K562 (cell line): ENCODE data around the gene RPL28. TPM values are rescaled to one million over a fixed set of nuclear protein-coding genes. Genes with fewer than 3 reads are reported as not detected.
A peak's percentile ranks its signal among the peaks of the same experiment; 100 is the strongest.

Source experiments
- CCNT2 ChIP-seq: IDR thresholded peaks from 2 replicates; pipeline ENCODE4 v1.6.1; 2011; ENCODE audit warnings: borderline replicate concordance, low read depth, mild to moderate bottlenecking, moderate library complexity, mixed read lengths, low read length; ENCODE audit not compliant: insufficient read length; ENCODE audit errors: extremely low read depth
- HNRNPUL1 ChIP-seq: fragments of 200-400 bp; formaldehyde crosslinking; IDR thresholded peaks from 2 replicates; pipeline ENCODE4 v1.6.1; 2017; ENCODE audit warnings: low read length
- MECOM ChIP-seq: fragments of 250-450 bp; sonication (Bioruptor Pico); IDR thresholded peaks from 2 replicates; pipeline ENCODE4 v1.8.0; 2022; ENCODE audit warnings: inconsistent platforms
- POLR3G ChIP-seq: IDR thresholded peaks from 2 replicates; pipeline ENCODE4 v1.6.1; 2011; ENCODE audit not compliant: insufficient read length, insufficient replicate concordance; ENCODE audit errors: extremely low read depth
- SMAD2 ChIP-seq: fragments of 150-350 bp; IDR thresholded peaks from 2 replicates; pipeline ENCODE4 v1.6.1; 2014; ENCODE audit warnings: low read depth, mild to moderate bottlenecking, low read length
- SP2 ChIP-seq: IDR thresholded peaks from 2 replicates; pipeline ENCODE4 v1.6.1; 2011; ENCODE audit warnings: mild to moderate bottlenecking, low read depth, low read length, moderate library complexity; ENCODE audit not compliant: poor library complexity, severe bottlenecking; ENCODE audit errors: extremely low read depth
- SREBF1 ChIP-seq: fragments of 150-350 bp; IDR thresholded peaks from 2 replicates; pipeline ENCODE4 v1.6.1; 2014; ENCODE audit warnings: antibody characterized with exemption, low read depth, low read length, borderline replicate concordance
- TEAD2 ChIP-seq: fragments of 450-650 bp; IDR thresholded peaks from 2 replicates; pipeline ENCODE4 v1.6.1; 2016; ENCODE audit warnings: missing genetic modification characterization, control low read depth, missing compliant biosample characterization
- ZNF24 ChIP-seq: fragments of 450-650 bp; IDR thresholded peaks from 2 replicates; pipeline ENCODE4 v1.6.1; 2016
- ZNF347 ChIP-seq: fragments of 450-650 bp; formaldehyde crosslinking; IDR thresholded peaks from 2 replicates; pipeline ENCODE4 v1.4.0; 2020; ENCODE audit warnings: low read depth, mild to moderate bottlenecking, moderate library complexity
- polyA plus RNA-seq, 8 experiments: library from polyadenylated mRNA; depleted of rRNA in 4 of 8; stranded (reverse) in 5 of 8; unstranded in 3 of 8; fragments of >200 nt; fragmentation: Nextera tagmentation in 2 of 8; fragmentation: Illumina TruSeq in 1 of 8; extraction: Ambion mirVana in 2 of 8; extraction: Trizol in 1 of 8; gene quantifications; 2 replicates each; pipeline versions ENCODE4 v1.2.1 to v1.2.3, GENCODE V29; 2011 to 2014; ENCODE audit warnings: inconsistent platforms in 1 of 8, missing spikeins in 1 of 8
- total RNA-seq, 7 experiments: library from RNA; depleted of rRNA in 6 of 7; stranded (reverse); fragments of >200 nt in 6 of 7; fragmentation: Illumina TruSeq in 2 of 7; extraction: Trizol in 2 of 7; gene quantifications; 2 replicates each; pipeline versions ENCODE4 v1.2.1 to v1.2.3, GENCODE V29; 2011 to 2021; ENCODE audit warnings: low replicate concordance in 1 of 7
- TF ChIP-seq, protein P1 (sequence below): fragments of 250-450 bp; sonication (Bioruptor Pico); IDR thresholded peaks from 2 replicates; pipeline ENCODE4 v1.8.0; 2021; ENCODE audit warnings: borderline replicate concordance, mild to moderate bottlenecking, moderate library complexity; ENCODE audit not compliant: poor library complexity, severe bottlenecking
- TF ChIP-seq, protein P2 (sequence below): sonication (generic); formaldehyde crosslinking; IDR thresholded peaks from 2 replicates; pipeline ENCODE4 v1.8.0; 2022; ENCODE audit warnings: mild to moderate bottlenecking, missing genetic modification reagents, borderline replicate concordance
- TF ChIP-seq, protein P3 (sequence below): sonication (generic); formaldehyde crosslinking; IDR thresholded peaks from 2 replicates; pipeline ENCODE4 v1.8.1; 2023; ENCODE audit warnings: mild to moderate bottlenecking, missing genetic modification reagents
- TF ChIP-seq, protein P4 (sequence below): fragments of 250-450 bp; sonication (Bioruptor Pico); IDR thresholded peaks from 2 replicates; pipeline ENCODE4 v1.5.0; 2022; ENCODE audit warnings: mild to moderate bottlenecking
- TF ChIP-seq, protein P5 (sequence below): sonication (generic); formaldehyde crosslinking; IDR thresholded peaks from 2 replicates; pipeline ENCODE4 v1.8.0; 2022; ENCODE audit warnings: mild to moderate bottlenecking, missing genetic modification reagents

Gene RPL28
- total and polyA plus RNA-seq, 9 of the 15 experiments (the other 6 are each of a cell fraction or from before 2014, with no cell fraction given): 124 to 3,106 (median 622) TPM

DNA sequence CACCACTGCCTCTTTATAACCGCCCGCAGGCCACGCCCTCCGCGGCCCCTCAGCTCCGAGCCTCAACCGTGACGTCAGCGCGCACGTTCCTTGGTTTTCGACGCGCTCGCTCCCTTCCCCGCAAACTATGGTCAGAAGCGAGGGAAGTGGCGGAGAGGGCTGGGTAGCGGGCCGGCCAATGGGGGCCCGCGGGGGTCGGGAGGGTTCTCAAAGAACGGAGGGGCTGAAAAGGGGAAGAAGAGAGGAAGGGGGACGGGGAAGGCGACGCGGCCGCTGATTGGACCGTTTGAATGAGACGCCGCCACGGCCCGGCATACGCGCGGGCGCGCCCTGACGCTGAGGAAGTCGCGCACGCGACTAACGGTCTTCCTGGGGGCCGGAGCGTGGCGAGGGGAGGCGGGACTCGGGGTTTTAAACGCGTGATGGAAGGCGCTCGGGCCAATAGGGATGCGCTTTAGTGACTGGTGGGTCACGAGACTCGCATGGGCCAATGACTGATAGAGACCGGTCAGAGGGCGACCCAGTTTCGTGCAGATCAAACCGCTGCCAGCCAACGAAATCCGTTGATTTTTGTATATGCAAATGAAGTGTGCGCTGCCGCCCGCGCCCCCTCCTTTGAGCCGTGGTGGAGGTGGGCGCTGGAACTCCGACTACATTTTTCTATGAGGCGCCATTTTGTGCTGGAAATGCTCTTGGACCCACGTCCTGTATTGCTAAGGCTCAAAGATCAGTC is 22.2 kb downstream of the RPL28 start (continued):
- TF ChIP-seq, protein P1, sequence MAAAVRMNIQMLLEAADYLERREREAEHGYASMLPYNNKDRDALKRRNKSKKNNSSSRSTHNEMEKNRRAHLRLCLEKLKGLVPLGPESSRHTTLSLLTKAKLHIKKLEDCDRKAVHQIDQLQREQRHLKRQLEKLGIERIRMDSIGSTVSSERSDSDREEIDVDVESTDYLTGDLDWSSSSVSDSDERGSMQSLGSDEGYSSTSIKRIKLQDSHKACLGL (CRISPR knock-in tag): no peak
- TF ChIP-seq SREBF1 (peak; percentile 90), HNRNPUL1 (no peak), CCNT2 (peak; percentile 48), ZNF347 (CRISPR knock-in tag) (no peak), SP2 (peak; percentile 64), TEAD2 (no peak), SMAD2 (no peak), POLR3G (no peak), ZNF24 (no peak), MECOM (CRISPR knock-in tag) (no peak)
- TF ChIP-seq, protein P2, sequence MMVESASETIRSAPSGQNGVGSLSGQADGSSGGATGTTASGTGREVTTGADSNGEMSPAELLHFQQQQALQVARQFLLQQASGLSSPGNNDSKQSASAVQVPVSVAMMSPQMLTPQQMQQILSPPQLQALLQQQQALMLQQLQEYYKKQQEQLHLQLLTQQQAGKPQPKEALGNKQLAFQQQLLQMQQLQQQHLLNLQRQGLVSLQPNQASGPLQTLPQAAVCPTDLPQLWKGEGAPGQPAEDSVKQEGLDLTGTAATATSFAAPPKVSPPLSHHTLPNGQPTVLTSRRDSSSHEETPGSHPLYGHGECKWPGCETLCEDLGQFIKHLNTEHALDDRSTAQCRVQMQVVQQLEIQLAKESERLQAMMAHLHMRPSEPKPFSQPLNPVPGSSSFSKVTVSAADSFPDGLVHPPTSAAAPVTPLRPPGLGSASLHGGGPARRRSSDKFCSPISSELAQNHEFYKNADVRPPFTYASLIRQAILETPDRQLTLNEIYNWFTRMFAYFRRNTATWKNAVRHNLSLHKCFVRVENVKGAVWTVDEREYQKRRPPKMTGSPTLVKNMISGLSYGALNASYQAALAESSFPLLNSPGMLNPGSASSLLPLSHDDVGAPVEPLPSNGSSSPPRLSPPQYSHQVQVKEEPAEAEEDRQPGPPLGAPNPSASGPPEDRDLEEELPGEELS: no peak; the same call in 1 of the 2 replicates
- TF ChIP-seq, protein P3, sequence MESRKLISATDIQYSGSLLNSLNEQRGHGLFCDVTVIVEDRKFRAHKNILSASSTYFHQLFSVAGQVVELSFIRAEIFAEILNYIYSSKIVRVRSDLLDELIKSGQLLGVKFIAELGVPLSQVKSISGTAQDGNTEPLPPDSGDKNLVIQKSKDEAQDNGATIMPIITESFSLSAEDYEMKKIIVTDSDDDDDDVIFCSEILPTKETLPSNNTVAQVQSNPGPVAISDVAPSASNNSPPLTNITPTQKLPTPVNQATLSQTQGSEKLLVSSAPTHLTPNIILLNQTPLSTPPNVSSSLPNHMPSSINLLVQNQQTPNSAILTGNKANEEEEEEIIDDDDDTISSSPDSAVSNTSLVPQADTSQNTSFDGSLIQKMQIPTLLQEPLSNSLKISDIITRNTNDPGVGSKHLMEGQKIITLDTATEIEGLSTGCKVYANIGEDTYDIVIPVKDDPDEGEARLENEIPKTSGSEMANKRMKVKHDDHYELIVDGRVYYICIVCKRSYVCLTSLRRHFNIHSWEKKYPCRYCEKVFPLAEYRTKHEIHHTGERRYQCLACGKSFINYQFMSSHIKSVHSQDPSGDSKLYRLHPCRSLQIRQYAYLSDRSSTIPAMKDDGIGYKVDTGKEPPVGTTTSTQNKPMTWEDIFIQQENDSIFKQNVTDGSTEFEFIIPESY (CRISPR knock-in tag): peak; percentile 60; the same call in 1 of the 2 replicates
- TF ChIP-seq, protein P4, sequence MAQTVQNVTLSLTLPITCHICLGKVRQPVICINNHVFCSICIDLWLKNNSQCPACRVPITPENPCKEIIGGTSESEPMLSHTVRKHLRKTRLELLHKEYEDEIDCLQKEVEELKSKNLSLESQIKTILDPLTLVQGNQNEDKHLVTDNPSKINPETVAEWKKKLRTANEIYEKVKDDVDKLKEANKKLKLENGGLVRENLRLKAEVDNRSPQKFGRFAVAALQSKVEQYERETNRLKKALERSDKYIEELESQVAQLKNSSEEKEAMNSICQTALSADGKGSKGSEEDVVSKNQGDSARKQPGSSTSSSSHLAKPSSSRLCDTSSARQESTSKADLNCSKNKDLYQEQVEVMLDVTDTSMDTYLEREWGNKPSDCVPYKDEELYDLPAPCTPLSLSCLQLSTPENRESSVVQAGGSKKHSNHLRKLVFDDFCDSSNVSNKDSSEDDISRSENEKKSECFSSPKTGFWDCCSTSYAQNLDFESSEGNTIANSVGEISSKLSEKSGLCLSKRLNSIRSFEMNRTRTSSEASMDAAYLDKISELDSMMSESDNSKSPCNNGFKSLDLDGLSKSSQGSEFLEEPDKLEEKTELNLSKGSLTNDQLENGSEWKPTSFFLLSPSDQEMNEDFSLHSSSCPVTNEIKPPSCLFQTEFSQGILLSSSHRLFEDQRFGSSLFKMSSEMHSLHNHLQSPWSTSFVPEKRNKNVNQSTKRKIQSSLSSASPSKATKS (CRISPR knock-in tag): no peak
- TF ChIP-seq, protein P5, sequence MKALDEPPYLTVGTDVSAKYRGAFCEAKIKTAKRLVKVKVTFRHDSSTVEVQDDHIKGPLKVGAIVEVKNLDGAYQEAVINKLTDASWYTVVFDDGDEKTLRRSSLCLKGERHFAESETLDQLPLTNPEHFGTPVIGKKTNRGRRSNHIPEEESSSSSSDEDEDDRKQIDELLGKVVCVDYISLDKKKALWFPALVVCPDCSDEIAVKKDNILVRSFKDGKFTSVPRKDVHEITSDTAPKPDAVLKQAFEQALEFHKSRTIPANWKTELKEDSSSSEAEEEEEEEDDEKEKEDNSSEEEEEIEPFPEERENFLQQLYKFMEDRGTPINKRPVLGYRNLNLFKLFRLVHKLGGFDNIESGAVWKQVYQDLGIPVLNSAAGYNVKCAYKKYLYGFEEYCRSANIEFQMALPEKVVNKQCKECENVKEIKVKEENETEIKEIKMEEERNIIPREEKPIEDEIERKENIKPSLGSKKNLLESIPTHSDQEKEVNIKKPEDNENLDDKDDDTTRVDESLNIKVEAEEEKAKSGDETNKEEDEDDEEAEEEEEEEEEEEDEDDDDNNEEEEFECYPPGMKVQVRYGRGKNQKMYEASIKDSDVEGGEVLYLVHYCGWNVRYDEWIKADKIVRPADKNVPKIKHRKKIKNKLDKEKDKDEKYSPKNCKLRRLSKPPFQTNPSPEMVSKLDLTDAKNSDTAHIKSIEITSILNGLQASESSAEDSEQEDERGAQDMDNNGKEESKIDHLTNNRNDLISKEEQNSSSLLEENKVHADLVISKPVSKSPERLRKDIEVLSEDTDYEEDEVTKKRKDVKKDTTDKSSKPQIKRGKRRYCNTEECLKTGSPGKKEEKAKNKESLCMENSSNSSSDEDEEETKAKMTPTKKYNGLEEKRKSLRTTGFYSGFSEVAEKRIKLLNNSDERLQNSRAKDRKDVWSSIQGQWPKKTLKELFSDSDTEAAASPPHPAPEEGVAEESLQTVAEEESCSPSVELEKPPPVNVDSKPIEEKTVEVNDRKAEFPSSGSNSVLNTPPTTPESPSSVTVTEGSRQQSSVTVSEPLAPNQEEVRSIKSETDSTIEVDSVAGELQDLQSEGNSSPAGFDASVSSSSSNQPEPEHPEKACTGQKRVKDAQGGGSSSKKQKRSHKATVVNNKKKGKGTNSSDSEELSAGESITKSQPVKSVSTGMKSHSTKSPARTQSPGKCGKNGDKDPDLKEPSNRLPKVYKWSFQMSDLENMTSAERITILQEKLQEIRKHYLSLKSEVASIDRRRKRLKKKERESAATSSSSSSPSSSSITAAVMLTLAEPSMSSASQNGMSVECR: no peak; the same call in 1 of the 2 replicates
